AG20443 (cell line): ENCODE measurements around the gene FLT3.

ENCODE experiments used
- DNase-seq: peaks from one replicate; pipeline ENCODE4 v3.0.0; 2012; ENCODE audit warnings: low spot score, mixed read lengths

The FLT3 gene

DNA sequence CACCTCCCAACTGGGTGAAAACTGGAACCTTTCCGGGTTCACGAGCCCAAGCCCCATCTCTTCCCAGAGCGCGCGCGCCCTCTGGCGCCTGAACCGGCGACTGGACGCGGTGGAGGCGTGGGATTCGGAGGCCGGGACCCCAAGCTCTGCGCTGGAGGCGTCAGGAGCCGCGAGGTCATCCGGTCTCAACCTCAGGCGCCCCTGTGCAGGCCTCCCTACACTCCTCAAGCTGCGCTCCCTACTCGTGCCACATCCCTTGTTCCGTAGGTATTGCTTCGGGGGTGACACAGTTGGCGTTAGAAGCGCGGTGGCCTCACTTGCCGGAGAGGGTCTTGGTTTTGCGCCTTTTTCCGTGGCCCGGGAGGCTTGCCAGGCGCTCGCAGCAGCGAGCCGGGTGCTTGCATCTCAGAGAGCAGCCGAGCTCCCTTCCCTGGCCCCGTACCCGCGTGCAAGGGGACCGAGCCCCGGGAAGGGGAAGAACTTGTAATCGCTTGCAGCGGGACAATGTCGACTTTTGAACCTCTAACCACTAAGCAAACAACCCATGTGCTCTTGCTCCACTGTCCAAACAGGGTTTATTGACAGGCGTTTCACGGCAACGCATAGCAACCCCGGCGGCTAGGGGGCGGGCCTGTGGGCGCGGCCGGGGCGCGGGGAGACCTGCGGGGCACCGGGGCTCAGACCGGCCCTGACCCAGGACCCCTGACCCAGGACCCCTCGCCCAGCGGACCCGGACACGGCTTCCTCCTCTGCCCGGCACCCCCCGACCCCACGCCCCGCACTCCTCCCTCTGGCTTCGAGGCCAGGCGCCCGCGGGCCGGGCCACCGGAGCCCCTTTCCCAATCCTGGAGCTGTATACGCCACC is 139.8 kb downstream of the FLT3 start:
- no peak for DNase-seq

DNA sequence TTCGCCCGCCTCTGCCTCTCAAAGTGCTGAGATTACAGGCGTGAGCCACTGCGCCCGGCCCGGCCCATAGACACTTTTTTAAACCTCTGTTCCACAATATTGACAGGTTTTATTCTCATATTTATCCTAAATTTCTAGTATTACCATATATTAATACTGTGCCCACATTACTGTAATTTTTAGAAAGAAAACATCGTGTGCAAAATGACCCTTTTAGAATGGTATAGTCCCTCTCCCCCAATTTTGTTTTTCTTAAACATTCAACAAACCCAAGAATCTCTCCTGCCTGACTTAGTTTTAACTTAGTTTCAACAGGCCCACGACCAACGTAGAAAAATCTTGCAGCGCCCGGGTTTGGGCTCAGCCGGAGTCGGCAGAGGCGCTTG is 140.4 kb downstream of the FLT3 start:
- DNase-seq: no peak

- DNase-seq: no peak
These were observed 143.6 kb downstream of the FLT3 start for GRCh38 chr13:27956576-27957300.

GRCh38 chr13:27955014-27955591 is 145.3 kb downstream of the FLT3 start:
- no peak for DNase-seq

DNA sequence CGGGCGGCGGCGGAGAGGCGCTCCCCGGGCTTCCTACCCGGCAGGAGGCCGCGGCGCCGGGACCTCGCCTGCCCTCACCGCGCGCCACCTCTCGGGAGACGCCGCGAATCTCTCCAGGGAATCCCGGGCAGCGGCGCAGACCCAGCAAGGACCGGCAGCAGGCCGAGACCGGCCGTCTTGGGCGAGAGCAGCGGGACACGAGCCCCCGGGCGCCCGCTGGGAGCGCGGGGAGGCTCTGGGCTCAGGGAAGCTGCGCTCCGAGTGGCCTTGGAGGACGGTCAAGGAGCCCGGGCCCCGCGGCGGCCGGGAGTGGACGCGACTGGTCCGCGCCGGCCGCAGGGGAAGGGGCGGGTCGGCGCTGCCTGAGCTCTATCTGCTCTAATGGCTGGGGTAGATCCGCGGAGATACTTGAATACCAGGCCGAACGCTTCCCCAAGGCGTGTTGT is 145.9 kb downstream of the FLT3 start:
- no peak for DNase-seq

- DNase-seq: peak; percentile 95
These were observed 146.5 kb downstream of the FLT3 start for GRCh38 chr13:27953676-27954405.
